Ascending aorta (tissue), 2 donors: ENCODE data around the gene NCOA5. TPM values are rescaled to one million over a fixed set of nuclear protein-coding genes. Genes with fewer than 3 reads are reported as not detected.

Source experiments
- DNase-seq, 2 donors: peaks; one replicate each; pipeline ENCODE4 v3.0.0-alpha.2; 2019; ENCODE audit warnings: low spot score in 2 of 2
- H3K27ac ChIP-seq, 2 donors: fragments of 200-600 bp; sonication (generic); one replicate each; pipeline ENCODE4 v1.5.1; 2016 to 2017; ENCODE audit warnings: mild to moderate bottlenecking in 1 of 2
- H3K27me3 ChIP-seq: fragments of 200-600 bp; sonication (generic); one replicate; pipeline ENCODE4 v1.5.1; 2017
- H3K36me3 ChIP-seq, 2 donors: fragments of 200-600 bp; sonication (generic); one replicate each; pipeline ENCODE4 v1.5.1; 2016
- H3K4me1 ChIP-seq, 2 donors: fragments of 200-600 bp; sonication (generic); one replicate each; pipeline ENCODE4 v1.5.1; 2016 to 2017; ENCODE audit warnings: mild to moderate bottlenecking in 1 of 2
- H3K4me3 ChIP-seq, 2 donors: fragments of 200-600 bp; sonication (generic); one replicate each; pipeline ENCODE4 v1.5.1; 2016 to 2017; ENCODE audit warnings: mild to moderate bottlenecking in 1 of 2
- H3K9me3 ChIP-seq, 2 donors: fragments of 200-600 bp; sonication (generic); one replicate each; pipeline ENCODE4 v1.5.1; 2016
- CTCF ChIP-seq, 3 experiments: fragments of 200-600 bp in 2 of 3; fragments of 450-650 bp in 1 of 3; sonication (generic) in 2 of 3; IDR thresholded peaks; one replicate each; pipeline ENCODE4 v1.5.1; 2016 to 2019; ENCODE audit warnings: antibody characterized with exemption in 3 of 3, mild to moderate bottlenecking in 1 of 3, moderate library complexity in 1 of 3
- intact Hi-C: fragments of 100-400 bp; cut with DNase I; formaldehyde crosslinking; loops from one replicate; pipeline ENCODE4 v1.15.1; 2023
- total RNA-seq: library from RNA; depleted of rRNA; stranded (reverse); fragments of >200 nt; gene quantifications from one replicate; pipeline ENCODE4 v1.1.0, GENCODE V29; 2016

Gene NCOA5
- total RNA-seq, 1 donor from 2014 or later, result 70.4 TPM

- no peaks in the 10 kb centered on the region for H3K4me1 ChIP-seq
- no peak overlapping the region for H3K4me3 ChIP-seq
- H3K27ac ChIP-seq, result no peak overlapping the region
- H3K27me3 ChIP-seq, result no peaks in the 10 kb centered on the region
- H3K9me3 ChIP-seq, result no peaks in the 10 kb centered on the region
- no peak for TF ChIP-seq CTCF (IDR thresholded peaks at IDR 0.05)
- intact Hi-C loops, result no loop called here
- no peak for DNase-seq
- H3K36me3 ChIP-seq, result peaks cover 49 to 62% of the 10 kb centered on the region in 2 donors
Measured at GRCh38 chr20:46073443-46073842, 16.3 kb downstream of the NCOA5 start.

- no peak for TF ChIP-seq CTCF (IDR thresholded peaks at IDR 0.05)
- H3K36me3 ChIP-seq, result peaks cover 50 to 62% of the 10 kb centered on the region in 2 donors
- no peak overlapping the region for H3K4me3 ChIP-seq
- intact Hi-C loops, result no loop called here
- H3K9me3 ChIP-seq, result no peaks in the 10 kb centered on the region
- no peak for DNase-seq
- no peaks in the 10 kb centered on the region for H3K4me1 ChIP-seq
- H3K27me3 ChIP-seq, result no peaks in the 10 kb centered on the region
- H3K27ac ChIP-seq, result no peak overlapping the region
Measured at GRCh38 chr20:46073024-46073423, 16.7 kb downstream of the NCOA5 start.

GRCh38 chr20:46071573-46071972 is 18.2 kb downstream of the NCOA5 start:
- H3K36me3 ChIP-seq, result peaks cover 53 to 64% of the 10 kb centered on the region in 2 donors
- H3K27me3 ChIP-seq, result no peaks in the 10 kb centered on the region
- no peaks in the 10 kb centered on the region for H3K4me1 ChIP-seq
- no peak for TF ChIP-seq CTCF (IDR thresholded peaks at IDR 0.05)
- no peaks in the 10 kb centered on the region for H3K9me3 ChIP-seq
- intact Hi-C loops, result no loop called here
- H3K27ac ChIP-seq, result no peak overlapping the region
- no peak for DNase-seq
- no peak overlapping the region for H3K4me3 ChIP-seq

- Histone ChIP-seq H3K27ac (no peak overlapping the region), H3K9me3 (no peaks in the 10 kb centered on the region), H3K4me1 (no peaks in the 10 kb centered on the region), H3K36me3 (peaks cover 60 to 71% of the 10 kb centered on the region in 2 donors), H3K27me3 (no peaks in the 10 kb centered on the region), H3K4me3 (no peak overlapping the region)
- no peak for DNase-seq
- TF ChIP-seq CTCF (IDR thresholded peaks at IDR 0.05), result no peak
- intact Hi-C loops, result no loop called here
Measured at GRCh38 chr20:46070215-46070900, 19.4 kb downstream of the NCOA5 start.

- Histone ChIP-seq H3K36me3 (peaks cover 92 to 97% of the 10 kb centered on the region in 2 donors), H3K27ac (no peak overlapping the region), H3K4me1 (no peaks in the 10 kb centered on the region), H3K27me3 (no peaks in the 10 kb centered on the region), H3K4me3 (no peak overlapping the region), H3K9me3 (no peaks in the 10 kb centered on the region)
- DNase-seq, result no peak
- no peak for TF ChIP-seq CTCF (IDR thresholded peaks at IDR 0.05)
- intact Hi-C loops, result no loop called here
Measured at GRCh38 chr20:46065691-46066090, 24.1 kb downstream of the NCOA5 start.
